ENCODE results near the gene LLGL2. TPM values are rescaled to one million over a fixed set of nuclear protein-coding genes. Genes with fewer than 3 reads are reported as not detected.

The LLGL2 gene
- total RNA-seq, 1 experiment from 2014 or later = 165 TPM

DNA sequence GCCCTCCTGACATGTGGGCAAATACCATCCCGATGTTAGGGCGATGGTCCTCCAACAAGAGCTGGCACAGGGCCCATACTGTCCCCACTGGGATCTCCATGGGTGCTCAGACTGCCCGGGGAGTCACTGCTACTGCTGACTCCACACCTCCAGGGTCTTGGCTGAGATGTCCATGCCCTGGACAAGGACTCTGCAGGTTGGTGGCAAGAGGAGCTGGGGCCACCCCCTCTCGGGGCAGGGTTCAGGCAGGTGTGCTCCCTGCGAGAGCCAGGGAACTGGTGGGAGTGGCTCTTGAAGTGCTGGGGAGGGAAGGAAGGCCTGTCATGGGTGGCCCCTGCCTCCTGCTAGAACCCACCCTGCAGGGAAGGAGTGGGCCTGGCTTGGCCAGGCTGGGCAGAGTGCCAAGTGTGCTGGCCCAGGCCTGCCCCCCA lies 16.6 kb upstream of the LLGL2 start:
- no peak overlapping the region for H3K4me3 Mint-ChIP-seq (ENCODE audit: unreplicated experiment)
- H3K27me3 Mint-ChIP-seq (ENCODE audit: insufficient read depth, unreplicated experiment) = no peaks in the 10 kb centered on the region
- H3K9me3 Mint-ChIP-seq (ENCODE audit: unreplicated experiment) = no peaks in the 10 kb centered on the region
- ChIA-PET CTCF (interaction anchor here (0.6 kb wide), 1 partner anchor 17 kb away, joined by 5 read pairs; no protein-coding TSS in a partner anchor), POLR2A (no interaction called here)
- TF ChIP-seq, protein P1, sequence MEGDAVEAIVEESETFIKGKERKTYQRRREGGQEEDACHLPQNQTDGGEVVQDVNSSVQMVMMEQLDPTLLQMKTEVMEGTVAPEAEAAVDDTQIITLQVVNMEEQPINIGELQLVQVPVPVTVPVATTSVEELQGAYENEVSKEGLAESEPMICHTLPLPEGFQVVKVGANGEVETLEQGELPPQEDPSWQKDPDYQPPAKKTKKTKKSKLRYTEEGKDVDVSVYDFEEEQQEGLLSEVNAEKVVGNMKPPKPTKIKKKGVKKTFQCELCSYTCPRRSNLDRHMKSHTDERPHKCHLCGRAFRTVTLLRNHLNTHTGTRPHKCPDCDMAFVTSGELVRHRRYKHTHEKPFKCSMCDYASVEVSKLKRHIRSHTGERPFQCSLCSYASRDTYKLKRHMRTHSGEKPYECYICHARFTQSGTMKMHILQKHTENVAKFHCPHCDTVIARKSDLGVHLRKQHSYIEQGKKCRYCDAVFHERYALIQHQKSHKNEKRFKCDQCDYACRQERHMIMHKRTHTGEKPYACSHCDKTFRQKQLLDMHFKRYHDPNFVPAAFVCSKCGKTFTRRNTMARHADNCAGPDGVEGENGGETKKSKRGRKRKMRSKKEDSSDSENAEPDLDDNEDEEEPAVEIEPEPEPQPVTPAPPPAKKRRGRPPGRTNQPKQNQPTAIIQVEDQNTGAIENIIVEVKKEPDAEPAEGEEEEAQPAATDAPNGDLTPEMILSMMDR (IDR thresholded peaks at IDR 0.05; ENCODE audit: insufficient read depth in 1 of 2, low read depth in 1 of 2, low read length in 1 of 2, severe bottlenecking in 1 of 2, unreplicated experiment in 1 of 2) = no peak
- intact Hi-C loops (cut with micrococcal nuclease; ENCODE audit: unreplicated experiment) = no loop called here
- no peak overlapping the region for H3K27ac Mint-ChIP-seq (ENCODE audit: unreplicated experiment)
- no TSS peak for BruUV-seq (replicated peaks)
- DNase-seq = no peak
- Histone ChIP-seq H3K27me3 (replicated peaks; ENCODE audit: control insufficient read depth, insufficient read depth, low read length) (no peaks in the 10 kb centered on the region), H3K4me1 (peaks cover 4% of the 10 kb centered on the region; the same call in 1 of the 2 replicates), H3K36me3 (ENCODE audit: control insufficient read depth, insufficient read depth, low read length) (peaks cover 3% of the 10 kb centered on the region; the same call in 1 of the 2 replicates), H3K9me3 (no peaks in the 10 kb centered on the region), H3K4me3 (ENCODE audit: low read depth, low read length) (no peak overlapping the region)
- peaks cover 9% of the 10 kb centered on the region for H3K4me1 Mint-ChIP-seq (ENCODE audit: low read depth, unreplicated experiment)
- peaks cover 60% of the 10 kb centered on the region for H3K36me3 Mint-ChIP-seq (ENCODE audit: insufficient read depth, unreplicated experiment)

DNA sequence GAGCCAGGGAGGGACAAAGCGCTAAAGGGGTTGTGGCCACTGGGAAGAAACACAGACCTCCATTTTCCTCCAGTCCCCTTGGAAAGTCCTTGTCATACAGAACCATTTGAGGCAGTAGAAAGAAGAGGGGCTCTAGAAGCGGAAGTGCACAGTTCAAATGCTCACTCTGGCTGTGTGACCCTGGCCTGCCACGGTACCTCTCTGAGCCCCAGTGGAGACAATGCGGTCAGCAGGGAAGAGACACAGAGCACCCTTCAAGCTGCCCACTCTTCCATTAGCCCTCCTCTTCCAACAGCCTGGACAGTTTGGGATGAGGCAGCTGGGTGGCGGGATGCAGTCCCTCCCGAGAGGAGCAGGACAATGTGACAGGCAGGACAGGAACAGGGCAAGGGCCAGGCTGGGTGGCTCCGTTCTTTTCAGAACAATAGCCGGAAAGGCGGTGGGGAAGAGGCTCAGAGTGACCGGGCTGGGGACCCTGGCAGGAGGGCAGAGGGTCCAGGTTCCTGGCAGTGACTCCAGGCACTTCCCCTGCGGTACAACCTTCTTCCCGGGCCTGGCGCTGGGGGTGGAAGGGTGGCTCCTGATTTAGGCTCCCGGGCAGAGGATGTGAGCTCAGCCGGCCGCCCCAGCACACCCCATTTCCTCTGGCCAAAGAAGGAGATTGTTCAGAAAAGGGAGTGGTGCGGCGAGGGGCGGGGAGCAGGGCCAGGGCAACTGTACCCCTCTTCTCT lies 15.8 kb upstream of the LLGL2 start:
- Histone ChIP-seq H3K4me1 (peaks cover 10% of the 10 kb centered on the region), H3K9me3 (no peaks in the 10 kb centered on the region), H3K36me3 (ENCODE audit: control insufficient read depth, insufficient read depth, low read length) (peaks cover 3% of the 10 kb centered on the region; the same call in 1 of the 2 replicates), H3K4me3 (ENCODE audit: low read depth, low read length) (no peak overlapping the region), H3K27me3 (replicated peaks; ENCODE audit: control insufficient read depth, insufficient read depth, low read length) (no peaks in the 10 kb centered on the region)
- intact Hi-C loops (cut with micrococcal nuclease; ENCODE audit: unreplicated experiment) = no loop called here
- Mint-ChIP-seq H3K27me3 (ENCODE audit: insufficient read depth, unreplicated experiment) (no peaks in the 10 kb centered on the region), H3K36me3 (ENCODE audit: insufficient read depth, unreplicated experiment) (peaks cover 53% of the 10 kb centered on the region), H3K4me3 (ENCODE audit: unreplicated experiment) (no peak overlapping the region), H3K4me1 (ENCODE audit: low read depth, unreplicated experiment) (peaks cover 9% of the 10 kb centered on the region), H3K9me3 (ENCODE audit: unreplicated experiment) (no peaks in the 10 kb centered on the region), H3K27ac (ENCODE audit: unreplicated experiment) (no peak overlapping the region)
- no peak for DNase-seq
- ChIA-PET CTCF (no interaction called here), POLR2A (no interaction called here)
- TF ChIP-seq, protein P1 (IDR thresholded peaks at IDR 0.05; ENCODE audit: insufficient read depth in 1 of 2, low read depth in 1 of 2, low read length in 1 of 2, severe bottlenecking in 1 of 2, unreplicated experiment in 1 of 2) = no peak
- BruUV-seq (replicated peaks) = no TSS peak

DNA sequence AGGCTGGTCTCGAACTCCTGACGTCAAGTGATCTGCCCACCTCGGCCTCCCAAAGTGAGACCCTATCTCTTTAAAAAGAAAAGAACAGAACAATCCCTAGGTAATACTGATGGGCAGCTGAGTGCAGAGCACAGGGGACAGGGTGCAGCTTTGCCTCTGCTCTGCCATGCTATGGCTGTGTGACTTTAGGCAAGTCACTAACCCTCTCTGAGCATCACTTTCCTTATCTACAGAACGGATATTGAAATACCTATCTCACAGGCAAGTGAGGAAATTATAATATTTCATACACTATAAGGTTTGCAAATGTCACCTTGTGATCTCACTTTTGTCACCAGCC lies 14.3 kb upstream of the LLGL2 start:
- ChIA-PET POLR2A (no interaction called here), CTCF (interaction anchor here (0.6 kb wide), 1 partner anchor 28 kb away, joined by 4 read pairs; no protein-coding TSS in a partner anchor)
- H3K36me3 ChIP-seq (ENCODE audit: control insufficient read depth, insufficient read depth, low read length) = peaks cover 3% of the 10 kb centered on the region; the same call in 1 of the 2 replicates
- Mint-ChIP-seq H3K27me3 (ENCODE audit: insufficient read depth, unreplicated experiment) (no peaks in the 10 kb centered on the region), H3K36me3 (ENCODE audit: insufficient read depth, unreplicated experiment) (peaks cover 47% of the 10 kb centered on the region), H3K27ac (ENCODE audit: unreplicated experiment) (no peak overlapping the region), H3K9me3 (ENCODE audit: unreplicated experiment) (no peaks in the 10 kb centered on the region), H3K4me1 (ENCODE audit: low read depth, unreplicated experiment) (peaks cover 9% of the 10 kb centered on the region), H3K4me3 (ENCODE audit: unreplicated experiment) (no peak overlapping the region)
- TF ChIP-seq, protein P1 (IDR thresholded peaks at IDR 0.05; ENCODE audit: insufficient read depth in 1 of 2, low read depth in 1 of 2, low read length in 1 of 2, severe bottlenecking in 1 of 2, unreplicated experiment in 1 of 2) = no peak
- no TSS peak for BruUV-seq (replicated peaks)
- no peak for DNase-seq
- H3K4me3 ChIP-seq (ENCODE audit: low read depth, low read length) = no peak overlapping the region
- intact Hi-C loops (cut with micrococcal nuclease; ENCODE audit: unreplicated experiment) = no loop called here
- no peaks in the 10 kb centered on the region for H3K9me3 ChIP-seq
- H3K4me1 ChIP-seq = peaks cover 10% of the 10 kb centered on the region
- H3K27me3 ChIP-seq (replicated peaks; ENCODE audit: control insufficient read depth, insufficient read depth, low read length) = no peaks in the 10 kb centered on the region

All from Caco-2 (cell line).